Activated CD4-positive, alpha-beta memory T cell treated with anti-CD3 and anti-CD28 coated beads, Interleukin-2, amount 10 ng/mL, durations not matched to agents 7 days and 5 days (primary cell): ENCODE results near the gene HS3ST3A1. TPM values are rescaled to one million over a fixed set of nuclear protein-coding genes. Genes with fewer than 3 reads are reported as not detected.

Source experiments
- CTCF ChIA-PET: fragments of 350-600 bp; sonication (Branson Sonifier 250); formaldehyde crosslinking; loops from one replicate; lab custom pipeline; 2021; ENCODE audit warnings: antibody characterized with exemption, inconsistent platforms; lab: Charles Lee
- POLR2A ChIA-PET: fragments of 350-600 bp; sonication (Branson Sonifier 250); formaldehyde crosslinking; loops from one replicate; lab custom pipeline; 2021; ENCODE audit warnings: antibody characterized with exemption; lab: Charles Lee
- DNase-seq: peaks from one replicate; pipeline ENCODE4 v3.0.0-alpha.2; 2020
- H3K27ac Mint-ChIP-seq: one replicate; pipeline ENCODE4 v1.8.0; 2021; ENCODE audit warnings: mild to moderate bottlenecking, mixed read lengths
- H3K27me3 Mint-ChIP-seq: one replicate; pipeline ENCODE4 v1.8.0; 2021; ENCODE audit warnings: mixed read lengths
- H3K36me3 Mint-ChIP-seq: one replicate; pipeline ENCODE4 v1.8.0; 2021; ENCODE audit warnings: low read depth, mixed read lengths
- H3K4me1 Mint-ChIP-seq: one replicate; pipeline ENCODE4 v1.8.0; 2021; ENCODE audit warnings: mixed read lengths
- H3K4me3 Mint-ChIP-seq: one replicate; pipeline ENCODE4 v1.8.0; 2021; ENCODE audit warnings: mild to moderate bottlenecking, mixed read lengths
- H3K9me3 Mint-ChIP-seq: one replicate; pipeline ENCODE4 v1.8.0; 2021; ENCODE audit warnings: mixed read lengths
- total RNA-seq, 2 experiments: library from RNA; stranded (reverse); gene quantifications; one replicate each; pipeline ENCODE4 v1.2.3, GENCODE V29; 2021

The HS3ST3A1 gene
- total RNA-seq, 2 experiments from 2014 or later = 2.5 to 2.8 TPM

DNA sequence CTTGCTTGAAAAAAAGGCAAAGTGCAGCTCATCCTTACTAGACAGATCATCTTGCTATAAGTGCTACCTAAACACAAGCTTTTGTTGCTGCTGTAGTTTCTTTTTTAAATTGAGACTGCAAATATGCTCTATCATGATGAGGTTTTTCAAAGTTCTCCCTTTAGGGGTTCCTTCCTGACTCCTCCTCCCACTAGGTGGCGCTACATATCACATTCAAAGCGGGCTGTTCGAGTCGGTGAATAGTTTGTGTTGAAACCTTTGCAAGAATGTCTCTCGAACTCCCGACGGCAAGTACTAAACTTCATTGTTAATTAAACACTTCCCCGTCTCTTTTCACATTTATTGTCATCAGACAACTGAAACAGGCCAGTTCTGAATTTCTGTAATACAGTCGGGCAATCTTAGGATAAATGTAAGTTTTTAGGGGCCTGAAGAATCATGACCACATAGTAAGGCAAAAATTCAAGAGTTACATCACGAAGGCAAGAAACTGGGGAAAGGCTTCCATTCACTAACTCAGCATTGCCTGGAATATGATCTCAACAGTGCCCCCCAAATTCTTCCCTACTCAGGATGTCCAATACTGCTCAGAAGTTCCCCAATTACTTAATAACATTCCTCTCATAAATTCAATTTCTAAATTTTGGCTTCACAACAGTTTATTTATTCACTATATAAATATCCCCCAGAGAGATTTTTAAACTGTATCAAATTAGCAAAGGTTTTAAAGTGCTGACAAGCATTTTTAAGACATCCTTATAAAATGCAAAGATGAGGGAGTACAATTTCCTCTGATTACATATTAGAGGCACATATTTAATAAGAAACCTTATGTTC, 6.7 kb downstream of the HS3ST3A1 start:
- no peaks in the 10 kb centered on the region for H3K36me3 Mint-ChIP-seq
- no peaks in the 10 kb centered on the region for H3K9me3 Mint-ChIP-seq
- peaks cover 35% of the 10 kb centered on the region for H3K27me3 Mint-ChIP-seq
- ChIA-PET CTCF (interaction anchor here (0.7 to 5.4 kb wide), 3 partner anchors 707 to 1331 kb away, joined by 3 to 54 read pairs (median 3); partner anchors contain the start of gene HS3ST3B1), POLR2A (interaction anchor here (0.6 to 0.9 kb wide), 4 partner anchors 15 to 1331 kb away, joined by 3 to 4 read pairs (median 3); partner anchors contain the start of gene HS3ST3B1)
- DNase-seq = peak; percentile 81
- H3K27ac Mint-ChIP-seq = no peak overlapping the region
- peaks cover 3% of the 10 kb centered on the region for H3K4me1 Mint-ChIP-seq
- H3K4me3 Mint-ChIP-seq = no peak overlapping the region

DNA sequence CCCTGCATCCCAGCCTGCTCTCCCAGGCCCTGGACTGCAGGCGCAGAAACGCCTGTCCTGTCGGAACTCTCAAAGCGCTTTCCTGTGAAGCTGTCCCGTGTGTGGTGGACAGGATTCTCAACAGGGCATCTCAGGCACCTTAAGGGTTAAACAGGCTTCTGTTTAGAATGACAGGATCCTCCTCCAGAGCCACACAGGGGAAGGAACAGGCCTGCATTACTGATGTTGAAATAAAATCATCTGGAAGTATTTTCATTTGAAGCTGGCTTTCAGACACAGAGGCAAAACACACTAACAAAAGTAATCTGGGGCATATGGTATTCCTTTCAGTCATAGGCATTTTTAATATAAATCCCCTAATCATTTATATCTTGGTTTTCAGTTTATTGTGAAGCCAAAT, 7.4 kb downstream of the HS3ST3A1 start:
- Mint-ChIP-seq H3K4me3 (no peak overlapping the region), H3K9me3 (no peaks in the 10 kb centered on the region), H3K27me3 (peaks cover 29% of the 10 kb centered on the region), H3K27ac (no peak overlapping the region), H3K4me1 (peaks cover 2% of the 10 kb centered on the region), H3K36me3 (no peaks in the 10 kb centered on the region)
- POLR2A ChIA-PET = interaction anchor here (0.6 to 0.9 kb wide), 3 partner anchors 16 to 713 kb away, joined by 3 to 4 read pairs (median 3); partner anchors contain the start of gene HS3ST3B1
- CTCF ChIA-PET = interaction anchor here (0.7 to 5.4 kb wide), 3 partner anchors 708 to 1332 kb away, joined by 3 to 54 read pairs (median 3); partner anchors contain the start of gene HS3ST3B1
- DNase-seq = no peak

DNA sequence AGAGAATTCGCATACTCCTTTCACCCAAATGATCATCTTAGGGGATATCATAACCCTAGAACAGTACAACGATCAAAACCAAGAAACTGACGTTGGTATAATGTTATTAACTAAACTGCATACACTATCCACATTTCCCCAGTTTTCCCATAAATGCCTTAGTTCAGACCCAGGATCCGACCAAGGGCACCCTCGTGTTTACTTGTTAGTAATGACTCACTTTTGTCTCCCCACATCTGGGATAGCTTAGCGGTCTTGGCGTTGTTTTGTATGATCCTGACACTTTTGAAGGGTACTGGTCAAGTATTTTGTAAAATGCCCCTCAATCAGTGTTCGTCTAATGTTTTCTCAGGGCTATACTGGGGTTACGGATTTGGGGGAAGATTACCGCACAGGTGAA, 8.0 kb downstream of the HS3ST3A1 start:
- Mint-ChIP-seq H3K4me3 (no peak overlapping the region), H3K27me3 (peaks cover 23% of the 10 kb centered on the region), H3K27ac (no peak overlapping the region), H3K4me1 (peaks cover 2% of the 10 kb centered on the region), H3K36me3 (no peaks in the 10 kb centered on the region), H3K9me3 (no peaks in the 10 kb centered on the region)
- ChIA-PET POLR2A (no interaction called here), CTCF (interaction anchor here (0.7 to 5.4 kb wide), 5 partner anchors 10 to 1333 kb away, joined by 3 to 54 read pairs (median 4); partner anchors contain the start of gene HS3ST3B1)
- no peak for DNase-seq

DNA sequence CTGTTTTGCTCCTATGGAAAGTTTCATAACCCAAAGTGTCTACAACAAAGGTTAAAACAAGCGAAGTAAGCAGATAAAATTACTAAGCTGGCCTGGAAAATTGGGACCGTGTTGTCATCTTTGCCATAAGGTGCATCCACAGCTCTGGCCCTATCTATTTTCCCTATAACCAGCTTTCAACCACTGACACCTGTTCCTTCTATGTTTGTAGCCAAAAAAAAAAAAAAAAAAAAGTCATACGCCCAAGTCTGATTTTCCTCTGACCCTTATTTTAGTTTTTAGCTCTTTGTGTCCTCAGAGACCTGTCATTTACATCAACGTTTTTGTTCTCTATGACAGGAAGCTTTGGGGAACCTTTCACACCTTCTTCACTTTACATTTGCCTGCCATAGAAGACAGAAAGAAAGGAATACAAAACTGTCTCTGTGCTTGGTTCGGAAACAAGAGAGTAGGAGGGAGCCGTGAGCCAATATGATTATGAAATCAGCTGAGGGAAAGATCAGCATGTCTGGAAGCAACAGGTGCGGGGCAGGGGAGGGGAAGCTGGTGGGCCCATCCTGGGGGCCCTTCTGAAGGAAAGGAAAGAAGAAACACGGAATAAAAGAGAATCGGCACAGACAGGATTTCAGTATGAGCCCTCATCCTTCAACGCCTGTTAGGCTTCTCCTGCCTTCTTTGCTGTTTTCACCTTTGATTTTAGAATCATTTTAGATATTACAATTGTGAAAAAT, 8.5 kb downstream of the HS3ST3A1 start:
- ChIA-PET CTCF (interaction anchor here (0.7 to 1.6 kb wide), 5 partner anchors 10 to 1334 kb away, joined by 3 to 7 read pairs (median 4); no protein-coding TSS in a partner anchor), POLR2A (no interaction called here)
- peaks cover 2% of the 10 kb centered on the region for H3K4me1 Mint-ChIP-seq
- H3K4me3 Mint-ChIP-seq = no peak overlapping the region
- H3K36me3 Mint-ChIP-seq = no peaks in the 10 kb centered on the region
- no peak overlapping the region for H3K27ac Mint-ChIP-seq
- no peak for DNase-seq
- H3K9me3 Mint-ChIP-seq = no peaks in the 10 kb centered on the region
- peaks cover 20% of the 10 kb centered on the region for H3K27me3 Mint-ChIP-seq

DNA sequence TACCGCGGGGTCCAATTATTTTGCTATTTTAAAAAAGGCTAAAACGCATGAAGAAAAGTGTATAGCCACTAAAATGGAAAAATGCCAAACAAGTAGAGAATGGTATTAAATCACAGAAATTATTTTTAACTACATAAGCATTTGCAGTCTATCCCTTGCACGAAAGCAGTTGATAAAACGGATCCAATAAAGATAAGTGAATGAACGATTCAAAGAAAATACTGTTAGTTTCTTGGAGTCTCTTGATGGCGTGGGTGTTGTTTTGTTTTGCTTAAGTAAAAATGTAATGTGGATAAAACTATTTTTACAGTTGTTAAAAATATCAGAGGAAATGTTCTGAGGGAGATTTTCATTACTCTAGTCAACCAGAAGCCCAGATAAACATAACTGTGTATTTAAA, 9.3 kb downstream of the HS3ST3A1 start:
- ChIA-PET POLR2A (no interaction called here), CTCF (interaction anchor here (0.7 to 1.6 kb wide), 2 partner anchors 1263 to 1334 kb away, joined by 4 to 7 read pairs; no protein-coding TSS in a partner anchor)
- H3K27me3 Mint-ChIP-seq = peaks cover 17% of the 10 kb centered on the region
- DNase-seq = no peak
- H3K4me1 Mint-ChIP-seq = peaks cover 2% of the 10 kb centered on the region
- no peak overlapping the region for H3K4me3 Mint-ChIP-seq
- H3K36me3 Mint-ChIP-seq = no peaks in the 10 kb centered on the region
- H3K27ac Mint-ChIP-seq = no peak overlapping the region
- no peaks in the 10 kb centered on the region for H3K9me3 Mint-ChIP-seq

DNA sequence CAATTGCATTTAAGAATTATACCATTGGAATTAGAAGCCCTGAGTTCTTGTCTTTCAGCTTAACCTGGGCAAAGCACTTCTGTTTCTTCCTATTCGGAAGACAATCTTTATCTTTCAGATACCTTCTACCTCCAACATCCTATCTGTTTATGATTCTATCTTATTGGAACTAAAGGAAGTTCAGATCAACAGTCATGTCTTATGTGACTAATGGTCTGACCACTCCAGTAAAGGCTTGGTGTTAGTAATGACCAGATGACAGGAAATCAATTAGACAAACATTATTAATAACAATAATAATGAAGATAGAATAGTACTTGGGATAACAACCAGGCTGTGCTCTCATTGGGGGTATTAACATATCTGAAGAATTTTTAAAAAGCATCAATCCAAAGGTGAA, 11.3 kb downstream of the HS3ST3A1 start:
- H3K36me3 Mint-ChIP-seq = no peaks in the 10 kb centered on the region
- DNase-seq = no peak
- peaks cover 2% of the 10 kb centered on the region for H3K4me1 Mint-ChIP-seq
- H3K27ac Mint-ChIP-seq = no peak overlapping the region
- no peak overlapping the region for H3K4me3 Mint-ChIP-seq
- POLR2A ChIA-PET = no interaction called here
- CTCF ChIA-PET = interaction anchor here (1.2 kb wide), 1 partner anchor 9 kb away, joined by 3 read pairs; no protein-coding TSS in a partner anchor
- no peaks in the 10 kb centered on the region for H3K9me3 Mint-ChIP-seq
- peaks cover 3% of the 10 kb centered on the region for H3K27me3 Mint-ChIP-seq

DNA sequence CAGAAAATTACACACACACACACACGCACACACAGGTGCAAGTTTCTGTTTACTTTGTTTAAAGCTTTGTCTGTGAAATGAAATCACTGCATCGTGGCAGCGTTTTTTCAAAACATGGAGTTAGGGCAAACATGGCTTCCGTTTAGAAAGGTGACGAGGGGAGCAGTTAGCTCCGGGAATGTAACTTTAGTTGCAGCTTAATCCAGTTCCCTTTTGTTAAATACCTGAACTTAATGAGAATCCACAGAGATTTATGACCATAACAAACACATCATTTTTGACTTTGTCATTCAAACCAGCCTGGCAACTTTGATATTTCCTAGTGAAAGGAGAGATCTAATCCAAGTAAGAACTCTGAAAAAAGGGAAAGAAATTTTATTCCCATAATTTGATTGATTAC, 12.1 kb downstream of the HS3ST3A1 start:
- H3K4me3 Mint-ChIP-seq = no peak overlapping the region
- ChIA-PET CTCF (interaction anchor here (0.6 to 1.2 kb wide), 2 partner anchors 8 to 363 kb away, joined by 3 read pairs; no protein-coding TSS in a partner anchor), POLR2A (no interaction called here)
- H3K4me1 Mint-ChIP-seq = no peaks in the 10 kb centered on the region
- no peak overlapping the region for H3K27ac Mint-ChIP-seq
- H3K9me3 Mint-ChIP-seq = no peaks in the 10 kb centered on the region
- no peaks in the 10 kb centered on the region for H3K27me3 Mint-ChIP-seq
- no peak for DNase-seq
- no peaks in the 10 kb centered on the region for H3K36me3 Mint-ChIP-seq

DNA sequence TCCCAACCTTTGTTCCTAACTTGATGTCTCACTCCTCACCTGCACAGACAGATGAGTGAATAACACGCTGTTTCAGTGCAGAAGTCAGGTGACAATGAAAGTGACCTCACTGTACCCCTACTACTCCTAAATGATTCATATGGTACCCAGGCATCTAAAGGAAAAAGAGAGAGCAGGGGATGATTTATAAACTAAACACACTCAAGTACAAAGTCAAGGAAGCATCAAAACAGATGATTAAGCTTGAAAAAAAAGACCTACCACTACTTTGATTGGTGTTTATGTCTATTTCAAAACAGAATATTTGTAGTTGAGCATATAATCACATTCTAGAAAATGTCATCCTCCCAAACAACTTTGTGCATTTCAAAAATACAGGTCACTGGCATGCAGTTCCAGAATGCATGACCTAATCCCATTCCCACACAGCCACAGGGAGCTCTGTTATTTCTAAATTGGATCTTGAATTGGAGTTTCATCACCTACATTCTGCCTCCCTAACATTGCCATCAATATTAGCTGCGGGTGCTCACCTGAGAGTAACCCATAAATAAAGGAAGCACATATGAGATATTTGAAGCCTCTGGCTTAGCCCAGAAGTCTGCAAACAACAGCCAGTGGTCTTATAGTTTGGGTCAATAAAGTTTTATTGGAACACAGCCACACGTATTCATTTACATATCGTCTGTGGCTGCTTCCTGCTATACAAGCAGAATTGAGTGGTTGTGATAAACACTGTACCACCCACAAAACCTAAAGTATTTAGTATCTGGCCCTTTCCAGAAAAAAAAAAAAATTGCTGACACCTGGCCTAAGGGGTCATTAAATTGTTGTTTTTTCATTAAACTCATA, 14.0 kb downstream of the HS3ST3A1 start:
- CTCF ChIA-PET = no interaction called here
- Mint-ChIP-seq H3K27me3 (peaks cover 5% of the 10 kb centered on the region), H3K4me3 (no peak overlapping the region), H3K4me1 (no peaks in the 10 kb centered on the region), H3K27ac (no peak overlapping the region), H3K9me3 (no peaks in the 10 kb centered on the region), H3K36me3 (no peaks in the 10 kb centered on the region)
- POLR2A ChIA-PET = no interaction called here
- DNase-seq = no peak

DNA sequence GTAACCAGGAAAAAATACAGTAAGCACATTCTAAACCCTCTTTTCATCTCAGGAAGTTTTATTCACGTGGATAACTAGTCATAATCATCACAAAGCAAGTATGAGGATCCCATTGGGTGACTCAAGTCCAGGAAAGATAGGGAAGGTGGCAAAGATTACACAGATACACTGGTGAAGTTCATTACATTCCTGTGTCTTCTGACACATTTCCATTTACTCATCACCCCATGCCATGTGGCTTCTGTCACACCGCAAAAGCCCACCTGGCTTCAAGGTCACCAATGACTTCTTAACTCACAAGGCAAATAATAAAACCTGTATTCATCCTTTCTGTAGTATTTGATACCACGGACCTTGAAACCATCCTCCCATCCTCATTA, 17.0 kb downstream of the HS3ST3A1 start:
- ChIA-PET POLR2A (no interaction called here), CTCF (no interaction called here)
- no peak for DNase-seq
- H3K4me3 Mint-ChIP-seq = no peak overlapping the region
- no peaks in the 10 kb centered on the region for H3K36me3 Mint-ChIP-seq
- H3K27me3 Mint-ChIP-seq = peaks cover 6% of the 10 kb centered on the region
- no peaks in the 10 kb centered on the region for H3K4me1 Mint-ChIP-seq
- H3K9me3 Mint-ChIP-seq = no peaks in the 10 kb centered on the region
- no peak overlapping the region for H3K27ac Mint-ChIP-seq

DNA sequence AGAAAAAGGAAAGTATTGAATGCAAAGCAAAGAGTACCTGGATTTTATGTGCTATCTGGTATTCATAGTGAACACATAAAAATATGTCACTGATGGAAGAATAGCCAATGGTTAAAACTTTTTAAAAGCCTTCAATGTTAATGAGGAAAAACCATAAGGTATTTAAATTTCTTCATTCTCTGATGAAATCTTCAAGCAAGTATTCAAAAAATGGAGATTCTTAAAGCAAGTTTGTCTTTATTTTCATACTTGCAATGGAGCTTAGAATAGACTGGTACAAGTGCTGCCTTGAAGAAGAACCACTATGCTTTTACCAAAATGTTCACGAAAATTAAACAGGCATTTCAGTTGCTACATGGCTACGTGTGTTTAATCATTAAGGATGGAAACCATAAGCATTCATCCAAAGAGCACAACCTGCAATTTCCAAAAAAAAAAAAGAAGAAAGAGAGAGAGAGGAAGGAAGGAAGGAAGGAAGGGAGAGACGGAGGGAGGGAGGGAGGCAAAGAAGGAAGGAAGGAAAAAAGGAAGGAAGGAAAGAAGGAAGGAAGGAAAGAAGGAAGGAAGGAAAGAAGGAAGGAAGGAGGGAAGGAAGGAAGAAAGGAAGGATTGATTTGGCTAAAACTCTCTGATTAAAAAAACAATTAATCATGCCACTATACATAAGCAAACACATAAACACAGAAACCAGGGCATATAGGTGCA, 17.6 kb downstream of the HS3ST3A1 start:
- POLR2A ChIA-PET = no interaction called here
- no peak for DNase-seq
- no peaks in the 10 kb centered on the region for H3K36me3 Mint-ChIP-seq
- CTCF ChIA-PET = no interaction called here
- no peak overlapping the region for H3K27ac Mint-ChIP-seq
- peaks cover 6% of the 10 kb centered on the region for H3K27me3 Mint-ChIP-seq
- no peak overlapping the region for H3K4me3 Mint-ChIP-seq
- no peaks in the 10 kb centered on the region for H3K9me3 Mint-ChIP-seq
- no peaks in the 10 kb centered on the region for H3K4me1 Mint-ChIP-seq

DNA sequence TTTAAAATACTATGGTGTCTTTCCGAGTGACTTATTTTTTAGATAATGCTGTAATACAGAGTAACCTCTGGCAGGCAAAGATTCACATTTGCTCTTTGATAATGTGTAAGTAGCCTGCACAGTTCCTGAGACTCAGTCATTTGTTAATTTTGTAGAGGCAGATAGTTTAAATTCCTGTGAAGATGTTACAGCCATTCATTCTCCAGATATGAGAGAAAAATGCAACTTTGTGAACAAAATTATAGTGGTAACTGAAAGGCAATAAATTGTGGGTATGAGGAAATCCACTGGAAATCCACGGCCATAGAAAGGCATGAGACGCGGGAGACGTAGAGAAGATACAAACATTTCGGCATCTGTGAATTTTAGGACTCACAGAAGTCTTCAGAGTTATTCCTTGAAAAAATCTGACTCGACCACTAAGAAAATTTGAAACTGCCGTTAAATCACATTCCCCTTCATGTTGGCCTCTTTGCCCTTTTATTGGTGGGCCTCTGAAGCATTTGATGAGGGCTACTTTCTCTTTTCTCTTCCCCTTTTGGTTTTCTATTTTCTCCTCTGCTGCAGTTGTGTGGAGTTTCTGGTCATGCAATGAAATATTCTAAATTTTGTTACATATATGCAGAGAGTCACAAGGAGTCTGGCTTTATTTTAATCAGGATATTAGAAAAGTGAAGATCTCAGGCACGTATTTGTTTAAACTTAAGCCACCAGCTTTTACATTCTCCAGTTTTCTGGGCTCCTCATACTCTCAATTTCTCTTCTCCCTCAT, 18.8 kb downstream of the HS3ST3A1 start:
- H3K36me3 Mint-ChIP-seq = no peaks in the 10 kb centered on the region
- peaks cover 6% of the 10 kb centered on the region for H3K27me3 Mint-ChIP-seq
- H3K27ac Mint-ChIP-seq = no peak overlapping the region
- H3K9me3 Mint-ChIP-seq = no peaks in the 10 kb centered on the region
- H3K4me3 Mint-ChIP-seq = no peak overlapping the region
- ChIA-PET POLR2A (no interaction called here), CTCF (no interaction called here)
- no peaks in the 10 kb centered on the region for H3K4me1 Mint-ChIP-seq
- no peak for DNase-seq
